ENCODE results near the gene TMEM141.
A peak's percentile ranks its signal among the peaks of the same experiment; 100 is the strongest.

TMEM141 gene

GRCh38 chr9:136790640-136791515, at the start of gene TMEM141:
Gene TMEM141, plus strand, starts transcription at chr9:136791344. Its CDS starts 27 bp downstream, at chr9:136791371.
- no peaks in the 10 kb centered on the region for H3K27me3 ChIP-seq (ENCODE audit: insufficient read depth, low read length)
- H3K4me1 ChIP-seq (ENCODE audit: insufficient read depth, low read length): peaks cover 13% of the 10 kb centered on the region
- H2AFZ ChIP-seq (ENCODE audit: low read depth, low read length): peak within 1 kb of the TSS; percentile 53
- peak within 1 kb of the TSS; percentile 79 for H3K4me3 ChIP-seq (ENCODE audit: low read length)
- H3K36me3 ChIP-seq (ENCODE audit: insufficient read depth, low read length): peaks cover 13% of the 10 kb centered on the region
- no peaks in the 10 kb centered on the region for H3K9me3 ChIP-seq (ENCODE audit: low read length)

- no peak overlapping the region for H2AFZ ChIP-seq (ENCODE audit: low read depth, low read length)
- peaks cover 10% of the 10 kb centered on the region for H3K9me3 ChIP-seq (ENCODE audit: low read length)
- H3K4me1 ChIP-seq (ENCODE audit: insufficient read depth, low read length): peaks cover 5% of the 10 kb centered on the region
- H3K4me3 ChIP-seq (ENCODE audit: low read length): no peak overlapping the region
- no peaks in the 10 kb centered on the region for H3K36me3 ChIP-seq (ENCODE audit: insufficient read depth, low read length)
- peaks cover 42% of the 10 kb centered on the region for H3K27me3 ChIP-seq (ENCODE audit: insufficient read depth, low read length)
Measured at GRCh38 chr9:136741883-136742571, 49.1 kb upstream of the TMEM141 start.

GRCh38 chr9:136742591-136743391, 48.4 kb upstream of the TMEM141 start, which contains the start of gene LCN10:
Gene LCN10, minus strand, starts transcription at chr9:136742940. Its CDS starts 37 bp downstream, at chr9:136742903.
- H3K4me1 ChIP-seq (ENCODE audit: insufficient read depth, low read length): peaks cover 5% of the 10 kb centered on the region
- no peak within 1 kb of the TSS for H2AFZ ChIP-seq (ENCODE audit: low read depth, low read length)
- peaks cover 10% of the 10 kb centered on the region for H3K9me3 ChIP-seq (ENCODE audit: low read length)
- no peak within 1 kb of the TSS for H3K4me3 ChIP-seq (ENCODE audit: low read length)
- H3K27me3 ChIP-seq (ENCODE audit: insufficient read depth, low read length): peaks cover 42% of the 10 kb centered on the region
- no peaks in the 10 kb centered on the region for H3K36me3 ChIP-seq (ENCODE audit: insufficient read depth, low read length)

GRCh38 chr9:136743639-136744211, 47.4 kb upstream of the TMEM141 start:
- H3K9me3 ChIP-seq (ENCODE audit: low read length): peaks cover 8% of the 10 kb centered on the region
- no peak overlapping the region for H2AFZ ChIP-seq (ENCODE audit: low read depth, low read length)
- H3K4me3 ChIP-seq (ENCODE audit: low read length): no peak overlapping the region
- peaks cover 5% of the 10 kb centered on the region for H3K4me1 ChIP-seq (ENCODE audit: insufficient read depth, low read length)
- H3K27me3 ChIP-seq (ENCODE audit: insufficient read depth, low read length): peaks cover 42% of the 10 kb centered on the region
- H3K36me3 ChIP-seq (ENCODE audit: insufficient read depth, low read length): no peaks in the 10 kb centered on the region

GRCh38 chr9:136744773-136745172, 46.4 kb upstream of the TMEM141 start:
- Histone ChIP-seq H3K27me3 (ENCODE audit: insufficient read depth, low read length) (peaks cover 43% of the 10 kb centered on the region), H3K4me3 (ENCODE audit: low read length) (no peak overlapping the region), H3K9me3 (ENCODE audit: low read length) (no peaks in the 10 kb centered on the region), H3K36me3 (ENCODE audit: insufficient read depth, low read length) (no peaks in the 10 kb centered on the region), H3K4me1 (ENCODE audit: insufficient read depth, low read length) (peaks cover 5% of the 10 kb centered on the region), H2AFZ (ENCODE audit: low read depth, low read length) (no peak overlapping the region)

- H3K27me3 ChIP-seq (ENCODE audit: insufficient read depth, low read length): peaks cover 36% of the 10 kb centered on the region
Measured at GRCh38 chr9:136745389-136746154, 45.6 kb upstream of the TMEM141 start.

GRCh38 chr9:136746155-136746490, 45.0 kb upstream of the TMEM141 start:
- Histone ChIP-seq H3K9me3 (ENCODE audit: low read length) (no peaks in the 10 kb centered on the region), H3K36me3 (ENCODE audit: insufficient read depth, low read length) (no peaks in the 10 kb centered on the region), H3K27me3 (ENCODE audit: insufficient read depth, low read length) (peaks cover 32% of the 10 kb centered on the region), H2AFZ (ENCODE audit: low read depth, low read length) (no peak overlapping the region), H3K4me3 (ENCODE audit: low read length) (no peak overlapping the region), H3K4me1 (ENCODE audit: insufficient read depth, low read length) (peaks cover 5% of the 10 kb centered on the region)

More at GRCh38 chr9:136745389-136746154, 45.6 kb upstream of the TMEM141 start:
- no peaks in the 10 kb centered on the region for H3K36me3 ChIP-seq (ENCODE audit: insufficient read depth, low read length)
- H3K9me3 ChIP-seq (ENCODE audit: low read length): no peaks in the 10 kb centered on the region
- H3K4me1 ChIP-seq (ENCODE audit: insufficient read depth, low read length): peaks cover 5% of the 10 kb centered on the region
- H2AFZ ChIP-seq (ENCODE audit: low read depth, low read length): no peak overlapping the region
- H3K4me3 ChIP-seq (ENCODE audit: low read length): no peak overlapping the region

- H3K4me1 ChIP-seq (ENCODE audit: insufficient read depth, low read length): peaks cover 5% of the 10 kb centered on the region
- no peak overlapping the region for H2AFZ ChIP-seq (ENCODE audit: low read depth, low read length)
- H3K36me3 ChIP-seq (ENCODE audit: insufficient read depth, low read length): no peaks in the 10 kb centered on the region
- peaks cover under 1% of the 10 kb centered on the region for H3K9me3 ChIP-seq (ENCODE audit: low read length)
- peaks cover 28% of the 10 kb centered on the region for H3K27me3 ChIP-seq (ENCODE audit: insufficient read depth, low read length)
- no peak overlapping the region for H3K4me3 ChIP-seq (ENCODE audit: low read length)
Measured at GRCh38 chr9:136746621-136747020, 44.5 kb upstream of the TMEM141 start.

GRCh38 chr9:136747161-136748060, 43.7 kb upstream of the TMEM141 start:
- Histone ChIP-seq H2AFZ (ENCODE audit: low read depth, low read length) (no peak overlapping the region), H3K27me3 (ENCODE audit: insufficient read depth, low read length) (peaks cover 21% of the 10 kb centered on the region), H3K4me1 (ENCODE audit: insufficient read depth, low read length) (peaks cover 5% of the 10 kb centered on the region), H3K9me3 (ENCODE audit: low read length) (peaks cover 7% of the 10 kb centered on the region), H3K36me3 (ENCODE audit: insufficient read depth, low read length) (no peaks in the 10 kb centered on the region), H3K4me3 (ENCODE audit: low read length) (no peak overlapping the region)

- H3K27me3 ChIP-seq (ENCODE audit: insufficient read depth, low read length): peaks cover 16% of the 10 kb centered on the region
- H3K4me3 ChIP-seq (ENCODE audit: low read length): no peak within 1 kb of the TSS
- peaks cover 7% of the 10 kb centered on the region for H3K9me3 ChIP-seq (ENCODE audit: low read length)
- no peaks in the 10 kb centered on the region for H3K36me3 ChIP-seq (ENCODE audit: insufficient read depth, low read length)
- no peaks in the 10 kb centered on the region for H3K4me1 ChIP-seq (ENCODE audit: insufficient read depth, low read length)
- H2AFZ ChIP-seq (ENCODE audit: low read depth, low read length): no peak within 1 kb of the TSS
Measured at GRCh38 chr9:136748201-136748600, 42.9 kb upstream of the TMEM141 start, which contains the start of gene LCN6. Gene LCN6, minus strand, starts transcription at chr9:136748525. Its CDS starts 42 bp downstream, at chr9:136748483.

Measured in neuron (in vitro differentiated cells).